IPS-18a (cell line): ENCODE results near the gene NAA25.
"Not testable (repeated sequence)": the region's sequence is repeated elsewhere in the genome, so short reads cannot be mapped to it uniquely, and the experiment has no call there.

Source experiments
- H3K27ac ChIP-seq: one replicate; pipeline ENCODE4 v1.5.1; 2013; ENCODE audit warnings: low read length
- H3K27me3 ChIP-seq: one replicate; pipeline ENCODE4 v1.6.1; 2013; ENCODE audit warnings: mild to moderate bottlenecking, low read length; ENCODE audit not compliant: control insufficient read depth, insufficient read depth
- H3K36me3 ChIP-seq: one replicate; pipeline ENCODE4 v1.6.1; 2013; ENCODE audit warnings: low read depth, low read length; ENCODE audit not compliant: control insufficient read depth
- H3K4me1 ChIP-seq: one replicate; pipeline ENCODE4 v1.6.1; 2013; ENCODE audit warnings: low read depth, low read length; ENCODE audit not compliant: control insufficient read depth
- H3K4me3 ChIP-seq: one replicate; pipeline ENCODE4 v1.5.1; 2013; ENCODE audit warnings: low read length
- H3K9ac ChIP-seq: one replicate; pipeline ENCODE4 v1.6.1; 2013; ENCODE audit warnings: mild to moderate bottlenecking, low read length, moderate library complexity
- H3K9me3 ChIP-seq: one replicate; pipeline ENCODE4 v1.6.1; 2013; ENCODE audit warnings: low read depth, low read length; ENCODE audit not compliant: control insufficient read depth

The NAA25 gene

DNA sequence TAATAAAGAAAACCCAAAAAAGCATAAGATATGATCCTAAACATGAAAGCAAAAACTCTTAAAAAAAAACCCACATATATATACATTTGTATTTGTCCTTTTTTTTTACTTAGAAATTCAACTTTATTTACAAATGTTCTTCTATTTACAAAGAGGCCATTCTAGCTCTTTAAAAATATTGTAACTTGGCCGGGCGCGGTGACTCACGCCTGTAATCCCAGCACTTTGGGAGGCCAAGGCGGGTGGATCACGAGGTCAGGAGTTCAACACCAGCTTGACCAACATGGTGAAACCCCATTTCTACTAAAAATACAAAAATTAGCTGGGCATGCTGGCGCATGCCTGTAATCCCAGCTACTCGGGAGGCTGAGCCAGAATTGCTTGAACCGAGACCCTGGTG is 109.5 kb downstream of the NAA25 start:
- H3K9ac ChIP-seq, H3K4me3 ChIP-seq, H3K27me3 ChIP-seq, H3K9me3 ChIP-seq, H3K4me1 ChIP-seq, H3K27ac ChIP-seq, H3K36me3 ChIP-seq: not testable (repeated sequence)

DNA sequence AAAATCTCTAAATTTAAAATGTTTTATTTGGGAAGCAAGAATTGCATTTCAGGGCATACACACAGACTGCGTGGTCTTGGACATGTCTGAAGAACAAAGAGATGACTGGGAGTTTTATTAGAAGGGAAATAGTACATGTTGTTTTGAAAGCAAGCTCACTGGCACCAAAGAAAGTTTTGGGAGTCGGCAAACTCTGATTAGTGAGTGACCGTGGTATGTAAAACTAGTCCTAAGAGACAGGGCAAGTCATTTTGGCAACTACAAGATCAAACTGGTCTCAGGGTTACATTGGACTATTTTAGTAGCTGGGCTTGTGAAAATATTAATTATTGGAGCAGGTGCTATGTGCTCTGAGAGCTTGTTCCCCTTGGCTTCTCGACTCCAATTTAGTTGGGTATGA is 110.6 kb downstream of the NAA25 start:
- Histone ChIP-seq H3K9ac (no peak overlapping the region), H3K27me3 (no peaks in the 10 kb centered on the region), H3K36me3 (no peaks in the 10 kb centered on the region), H3K4me1 (no peaks in the 10 kb centered on the region), H3K4me3 (no peak overlapping the region), H3K27ac (no peak overlapping the region), H3K9me3 (no peaks in the 10 kb centered on the region)

DNA sequence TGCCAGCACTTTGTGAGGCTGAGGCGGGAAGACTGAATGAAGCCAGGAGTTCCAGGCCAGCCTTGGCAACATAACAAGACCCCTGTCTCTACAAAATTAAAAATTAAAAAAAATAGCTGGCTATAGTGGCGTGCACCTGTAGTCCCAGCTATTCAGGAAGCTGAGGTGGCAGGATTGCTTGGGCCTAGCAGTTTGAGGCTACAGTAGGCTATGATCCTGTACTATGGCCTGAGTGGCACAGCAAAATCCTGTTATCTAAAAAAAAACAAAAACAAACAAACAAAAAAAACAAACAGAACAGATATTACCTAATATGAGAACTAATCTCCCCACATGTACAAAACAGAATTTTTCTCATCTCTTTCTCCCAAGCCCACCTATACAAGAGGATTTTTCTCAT is 111.3 kb downstream of the NAA25 start:
- H3K27me3 ChIP-seq: no peaks in the 10 kb centered on the region
- no peak overlapping the region for H3K27ac ChIP-seq
- no peaks in the 10 kb centered on the region for H3K4me1 ChIP-seq
- H3K9me3 ChIP-seq: no peaks in the 10 kb centered on the region
- no peaks in the 10 kb centered on the region for H3K36me3 ChIP-seq
- H3K9ac ChIP-seq: no peak overlapping the region
- no peak overlapping the region for H3K4me3 ChIP-seq

DNA sequence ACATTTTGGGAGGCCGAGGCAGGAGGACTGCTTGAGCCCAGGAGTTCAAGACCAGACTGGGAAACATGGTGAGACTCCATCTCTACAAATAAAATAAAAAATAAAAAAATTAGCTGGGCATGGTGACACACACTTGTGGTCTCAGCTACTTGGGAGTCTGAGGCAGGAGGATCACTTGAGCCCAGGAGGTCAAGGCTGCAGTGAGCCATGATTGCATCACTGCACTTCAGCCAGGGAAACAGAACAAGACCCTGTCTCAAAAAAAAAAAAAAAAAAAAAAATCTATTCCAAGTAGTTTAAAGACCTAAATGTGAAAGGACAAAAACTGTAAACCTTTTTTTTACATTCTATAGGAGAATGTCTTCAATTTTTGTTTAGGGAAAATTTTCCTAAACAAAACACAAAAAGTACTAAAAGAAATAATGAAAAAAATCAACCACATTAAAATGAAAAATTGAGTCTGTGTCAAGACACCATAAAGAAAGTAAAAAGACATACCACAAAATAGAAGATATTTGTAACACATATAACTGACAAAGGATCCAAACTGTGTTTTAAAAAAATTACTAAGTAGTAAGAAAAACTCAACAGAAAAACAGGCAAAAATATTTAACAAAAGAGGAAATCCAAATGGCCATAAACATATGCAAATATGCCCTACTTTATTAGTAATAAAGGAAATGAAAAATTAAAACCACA is 112.7 kb downstream of the NAA25 start:
- no peaks in the 10 kb centered on the region for H3K27me3 ChIP-seq
- no peak overlapping the region for H3K27ac ChIP-seq
- H3K4me1 ChIP-seq: no peaks in the 10 kb centered on the region
- H3K9me3 ChIP-seq: no peaks in the 10 kb centered on the region
- no peaks in the 10 kb centered on the region for H3K36me3 ChIP-seq
- H3K9ac ChIP-seq: no peak overlapping the region
- H3K4me3 ChIP-seq: no peak overlapping the region

DNA sequence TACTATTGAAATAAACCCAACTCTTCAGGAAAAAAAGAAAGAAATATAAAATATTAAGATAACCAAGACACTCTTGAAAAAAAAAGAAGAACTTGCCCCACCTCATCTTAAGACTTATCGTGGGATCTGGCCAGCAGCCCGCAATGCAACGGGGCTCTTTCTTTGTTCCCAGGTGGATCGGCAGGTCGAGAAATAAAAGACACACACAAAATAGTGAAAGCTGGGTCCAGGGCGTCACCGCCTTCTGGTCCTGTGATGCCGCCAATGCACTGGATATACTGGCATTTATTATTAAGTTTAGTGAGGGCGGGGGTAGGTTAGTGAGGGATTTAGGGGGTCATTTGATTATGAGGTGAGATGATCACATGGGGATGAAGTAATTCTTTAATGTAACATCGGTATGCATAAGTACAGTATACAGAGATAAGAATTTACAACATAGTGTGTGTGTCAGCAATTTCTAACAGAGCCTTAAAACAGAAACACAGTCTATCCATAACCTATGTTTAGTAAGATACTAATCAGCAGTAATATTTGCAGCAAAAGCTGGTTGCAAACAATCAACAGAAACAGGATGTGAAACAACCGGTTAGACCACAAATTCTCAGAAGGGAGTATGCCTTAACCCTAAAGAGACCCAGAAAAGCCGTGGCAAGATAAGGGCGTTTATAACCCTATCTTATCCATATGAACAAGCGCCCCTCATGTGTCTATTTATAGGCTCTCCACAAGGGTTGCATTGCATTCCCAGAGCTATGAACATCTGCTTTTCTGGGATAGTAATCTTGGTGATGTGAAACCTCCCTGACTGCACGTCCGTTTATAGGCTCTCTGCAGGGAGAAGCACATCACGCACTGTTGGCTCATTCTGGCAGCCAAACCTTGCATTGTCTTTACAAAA is 114.1 kb downstream of the NAA25 start:
- H3K27me3 ChIP-seq, H3K4me1 ChIP-seq, H3K27ac ChIP-seq, H3K36me3 ChIP-seq, H3K9ac ChIP-seq, H3K4me3 ChIP-seq, H3K9me3 ChIP-seq: not testable (repeated sequence)

DNA sequence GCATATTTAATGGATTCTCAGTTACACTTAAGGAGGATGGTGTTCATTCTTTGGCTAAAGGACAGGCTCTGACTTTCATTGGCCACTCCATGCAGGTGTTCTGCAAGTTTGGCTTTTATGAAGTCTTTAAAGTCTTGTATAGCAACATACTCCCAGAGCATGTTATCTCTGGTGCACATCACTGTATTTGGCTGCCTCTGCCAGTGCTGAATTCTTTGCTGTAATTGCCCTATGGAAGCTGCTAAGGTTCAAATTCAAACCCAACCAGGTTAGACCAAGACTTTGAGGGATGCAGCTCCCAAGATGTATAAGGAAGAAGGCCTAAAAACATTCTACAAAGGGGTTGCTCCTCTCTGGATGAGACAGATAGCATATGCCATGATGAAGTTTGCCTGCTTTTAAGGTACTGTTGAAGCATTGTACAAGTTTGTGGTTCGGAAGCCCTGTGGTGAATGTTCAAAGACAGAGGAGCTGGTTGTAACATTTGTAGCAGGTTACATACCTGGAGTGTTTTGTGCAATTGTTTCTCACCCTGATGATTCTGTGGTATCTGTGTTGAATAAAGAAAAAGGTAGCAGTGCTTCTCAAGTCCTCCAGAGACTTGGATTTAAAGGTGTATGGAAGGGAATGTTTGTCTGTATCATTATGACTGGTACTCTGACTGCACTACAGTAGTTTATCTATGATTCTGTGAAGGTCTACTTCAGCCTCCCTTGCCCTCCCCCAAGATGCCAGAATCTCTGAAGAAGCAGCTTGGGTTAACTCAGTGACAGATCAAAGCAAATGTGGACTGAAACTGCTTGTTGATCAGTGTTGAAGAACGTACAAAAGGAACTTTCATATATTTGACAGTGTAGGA is 115.1 kb downstream of the NAA25 start:
- H3K4me1 ChIP-seq: no peaks in the 10 kb centered on the region
- no peak overlapping the region for H3K4me3 ChIP-seq
- H3K9ac ChIP-seq: no peak overlapping the region
- H3K27ac ChIP-seq: no peak overlapping the region
- H3K9me3 ChIP-seq: no peaks in the 10 kb centered on the region
- H3K36me3 ChIP-seq: no peaks in the 10 kb centered on the region
- H3K27me3 ChIP-seq: no peaks in the 10 kb centered on the region

DNA sequence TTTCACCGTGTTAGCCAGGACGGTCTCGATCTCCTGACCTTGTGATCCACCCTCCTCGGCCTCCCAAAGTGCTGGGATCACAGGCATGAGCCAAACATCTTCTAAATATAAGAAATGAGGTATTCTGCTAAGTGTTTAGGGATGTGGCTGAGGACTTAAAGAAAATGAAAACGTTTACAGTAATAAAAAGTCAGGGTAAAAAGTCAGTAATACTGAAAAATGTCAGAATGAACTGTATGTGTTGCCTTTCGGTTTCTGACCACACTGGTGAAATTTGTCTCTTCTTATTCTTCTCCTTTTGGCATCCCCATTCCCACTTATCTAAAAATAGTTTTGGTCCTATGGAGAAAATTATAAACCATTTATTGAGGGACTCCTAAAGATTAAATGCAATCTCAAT is 116.1 kb downstream of the NAA25 start:
- Histone ChIP-seq H3K4me3 (no peak overlapping the region), H3K27ac (no peak overlapping the region), H3K36me3 (no peaks in the 10 kb centered on the region), H3K4me1 (no peaks in the 10 kb centered on the region), H3K9me3 (no peaks in the 10 kb centered on the region), H3K9ac (no peak overlapping the region), H3K27me3 (no peaks in the 10 kb centered on the region)

DNA sequence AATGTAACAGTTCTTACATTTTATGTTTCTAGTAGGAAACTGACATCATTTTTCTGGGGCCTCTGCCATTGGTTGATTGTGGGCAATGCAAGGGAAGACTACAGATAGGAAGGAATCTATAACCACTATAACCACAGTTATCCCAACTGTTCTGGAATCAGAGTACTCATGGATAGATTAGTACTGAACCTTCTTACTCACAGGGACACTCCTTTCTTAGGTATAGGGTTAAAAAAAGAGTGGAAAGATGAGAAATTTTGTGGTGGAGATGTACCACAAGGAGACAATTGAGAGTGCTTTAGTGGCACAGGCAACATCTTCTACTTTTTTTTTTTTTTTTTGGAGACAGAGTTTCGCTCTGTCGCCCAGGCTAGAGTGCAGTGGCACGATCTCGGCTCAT is 116.6 kb downstream of the NAA25 start:
- no peak overlapping the region for H3K4me3 ChIP-seq
- no peak overlapping the region for H3K9ac ChIP-seq
- no peaks in the 10 kb centered on the region for H3K27me3 ChIP-seq
- no peak overlapping the region for H3K27ac ChIP-seq
- no peaks in the 10 kb centered on the region for H3K4me1 ChIP-seq
- H3K9me3 ChIP-seq: no peaks in the 10 kb centered on the region
- H3K36me3 ChIP-seq: no peaks in the 10 kb centered on the region

DNA sequence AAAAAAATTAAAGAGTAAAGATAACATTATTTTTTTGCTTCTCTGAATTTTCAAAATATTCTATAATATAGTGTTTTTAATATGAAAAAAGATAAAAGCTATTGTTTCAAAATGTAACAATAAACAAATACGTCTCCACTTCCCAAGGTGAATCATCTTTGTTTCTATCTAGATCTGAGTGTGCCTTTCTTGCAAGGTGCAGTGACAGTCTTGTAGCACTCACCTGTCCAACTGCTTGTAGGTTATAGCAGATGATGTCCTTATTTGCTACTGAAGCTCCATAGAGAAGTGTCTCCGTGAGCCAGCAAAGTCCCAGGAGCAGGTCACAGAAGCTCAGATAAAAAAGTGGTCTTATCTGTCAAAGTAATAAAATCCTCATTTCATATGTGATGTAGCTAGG is 117.0 kb downstream of the NAA25 start:
- Histone ChIP-seq H3K27me3 (no peaks in the 10 kb centered on the region), H3K36me3 (no peaks in the 10 kb centered on the region), H3K27ac (no peak overlapping the region), H3K9ac (no peak overlapping the region), H3K9me3 (no peaks in the 10 kb centered on the region), H3K4me3 (no peak overlapping the region), H3K4me1 (no peaks in the 10 kb centered on the region)

DNA sequence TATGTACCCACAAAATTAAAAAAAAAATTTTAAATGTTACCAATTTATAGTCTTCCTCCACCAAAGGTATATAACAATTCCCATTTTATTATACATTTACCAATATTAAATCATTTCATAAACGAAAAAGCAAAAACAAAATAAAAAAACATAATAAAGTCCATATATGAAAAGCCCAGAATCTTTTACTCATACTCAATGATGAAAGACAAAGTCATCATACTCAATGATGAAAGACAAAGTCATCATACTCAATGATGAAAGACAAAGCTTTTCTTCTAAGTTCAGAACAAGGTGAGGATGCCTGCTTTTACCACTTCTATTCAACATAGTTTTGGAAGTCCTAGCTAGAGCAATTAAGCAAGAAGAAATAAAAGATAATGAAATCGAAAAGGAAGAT is 123.8 kb downstream of the NAA25 start:
- Histone ChIP-seq H3K4me3 (no peak overlapping the region), H3K27me3 (no peaks in the 10 kb centered on the region), H3K4me1 (no peaks in the 10 kb centered on the region), H3K9ac (no peak overlapping the region), H3K36me3 (no peaks in the 10 kb centered on the region), H3K27ac (no peak overlapping the region), H3K9me3 (no peaks in the 10 kb centered on the region)

DNA sequence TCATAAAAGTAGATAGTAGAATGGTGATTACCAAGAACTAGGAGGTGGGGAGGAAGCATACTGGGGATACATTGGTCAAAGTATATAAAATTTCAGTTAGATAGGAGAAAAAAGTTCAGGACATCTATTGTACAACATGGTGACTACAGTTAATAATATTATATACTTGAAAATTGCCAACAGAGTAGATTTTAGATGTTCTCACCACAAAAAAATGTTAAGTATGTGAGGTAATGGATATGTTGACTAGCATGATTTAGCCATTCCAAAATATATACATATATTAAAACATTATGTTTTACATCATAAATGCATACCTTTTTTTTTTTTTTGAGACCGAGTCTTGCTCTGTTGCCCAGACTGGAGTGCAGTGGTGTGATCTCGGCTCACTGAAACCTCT is 126.6 kb downstream of the NAA25 start:
- Histone ChIP-seq H3K27me3 (no peaks in the 10 kb centered on the region), H3K36me3 (no peaks in the 10 kb centered on the region), H3K4me3 (no peak overlapping the region), H3K27ac (no peak overlapping the region), H3K9me3 (no peaks in the 10 kb centered on the region), H3K9ac (no peak overlapping the region), H3K4me1 (no peaks in the 10 kb centered on the region)
